AG04449 (cell line): ENCODE measurements around the gene KRTAP26-1.

Source experiments
- CTCF ChIA-PET: fragments of 350-600 bp; formaldehyde crosslinking; extraction: SDS; loops from one replicate; lab custom pipeline; 2021; ENCODE audit warnings: antibody characterized with exemption; lab: Yijun Ruan, JAX
- POLR2A ChIA-PET: fragments of 400-600, 350-600 bp; formaldehyde crosslinking; extraction: SDS; loops from one replicate; lab custom pipeline; 2020; ENCODE audit warnings: antibody characterized with exemption, inconsistent platforms; lab: Yijun Ruan, JAX
- DNase-seq: peaks from one replicate; pipeline ENCODE4 v3.0.0-alpha.2; 2010; ENCODE audit warnings: low read depth, low spot score
- H3K4me3 ChIP-seq: 2 replicates; pipeline ENCODE4 v1.5.1; 2011; ENCODE audit warnings: low read depth, mild to moderate bottlenecking, control low read depth, low read length
- CTCF ChIP-seq: IDR thresholded peaks from one replicate; pipeline ENCODE4 v1.5.1; 2011; ENCODE audit warnings: mild to moderate bottlenecking, moderate library complexity, low read length, control low read depth, inconsistent platforms; ENCODE audit not compliant: insufficient read depth; ENCODE audit errors: missing control alignments

Gene KRTAP26-1

GRCh38 chr21:30305136-30305535 is 15.0 kb downstream of the KRTAP26-1 start:
- CTCF ChIA-PET = no interaction called here

GRCh38 chr21:30289215-30289614 is 30.9 kb downstream of the KRTAP26-1 start, which contains the start of gene KRTAP25-1:
Gene KRTAP25-1, minus strand, starts transcription at chr21:30289514. Its CDS starts 24 bp downstream, at chr21:30289490.
- H3K4me3 ChIP-seq = no peak within 1 kb of the TSS
- ChIA-PET CTCF (no interaction called here), POLR2A (no interaction called here)
- TF ChIP-seq CTCF = no peak
- no peak for DNase-seq

More at GRCh38 chr21:30305136-30305535, 15.0 kb downstream of the KRTAP26-1 start:
- H3K4me3 ChIP-seq = no peak overlapping the region
- TF ChIP-seq CTCF = no peak
- POLR2A ChIA-PET = no interaction called here
- no peak for DNase-seq

GRCh38 chr21:30282850-30283249 is 37.3 kb downstream of the KRTAP26-1 start, which contains the start of gene KRTAP24-1:
Gene KRTAP24-1, minus strand, starts transcription at chr21:30282950. Its CDS starts 18 bp downstream, at chr21:30282932.
- H3K4me3 ChIP-seq = no peak within 1 kb of the TSS
- ChIA-PET CTCF (no interaction called here), POLR2A (interaction anchor here (0.6 kb wide), 1 partner anchor 11 kb away, joined by 3 read pairs; no protein-coding TSS in a partner anchor)
- DNase-seq = no peak
- no peak for TF ChIP-seq CTCF

DNA sequence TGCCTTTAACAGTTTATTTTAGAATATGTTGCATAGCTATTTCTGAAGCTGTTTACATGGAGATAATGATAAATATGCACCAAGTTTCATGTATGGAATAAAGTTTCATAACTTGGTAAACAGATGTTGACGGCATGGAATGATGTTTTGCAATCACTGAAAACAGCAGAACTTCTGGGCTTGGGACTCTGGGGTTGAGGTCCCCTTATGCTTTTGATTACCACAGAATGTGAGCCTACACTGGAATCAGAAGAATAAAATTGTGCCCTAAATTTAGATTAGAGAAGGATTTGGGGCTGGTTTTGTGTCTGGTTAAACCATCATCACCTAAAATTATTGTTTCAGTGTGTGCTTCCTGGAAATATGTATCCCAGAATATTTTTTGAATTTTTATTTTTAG is 48.5 kb downstream of the KRTAP26-1 start:
- ChIA-PET POLR2A (interaction anchor here (0.6 kb wide), 1 partner anchor 11 kb away, joined by 3 read pairs; no protein-coding TSS in a partner anchor), CTCF (no interaction called here)
- TF ChIP-seq CTCF = no peak
- no peak overlapping the region for H3K4me3 ChIP-seq
- DNase-seq = no peak

DNA sequence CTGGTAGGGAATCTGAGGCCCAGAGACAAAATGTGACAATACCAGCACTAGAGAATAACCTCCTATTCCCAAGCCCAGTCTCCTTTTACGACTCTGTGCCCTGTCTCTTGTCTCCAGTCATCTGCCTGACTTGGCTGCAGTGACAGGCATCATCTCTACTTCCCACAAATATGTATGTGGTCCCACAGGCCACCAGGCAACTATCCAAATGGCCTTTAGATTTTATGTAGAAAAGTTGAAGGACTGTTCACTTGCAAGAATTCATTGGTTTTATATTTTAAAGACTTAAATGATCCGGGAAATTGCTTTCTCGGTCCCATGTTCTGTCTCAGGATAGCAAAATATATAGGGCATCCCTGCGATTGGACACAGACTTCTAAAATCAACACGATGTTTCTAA is 49.0 kb downstream of the KRTAP26-1 start:
- ChIA-PET POLR2A (no interaction called here), CTCF (no interaction called here)
- TF ChIP-seq CTCF = no peak

DNA sequence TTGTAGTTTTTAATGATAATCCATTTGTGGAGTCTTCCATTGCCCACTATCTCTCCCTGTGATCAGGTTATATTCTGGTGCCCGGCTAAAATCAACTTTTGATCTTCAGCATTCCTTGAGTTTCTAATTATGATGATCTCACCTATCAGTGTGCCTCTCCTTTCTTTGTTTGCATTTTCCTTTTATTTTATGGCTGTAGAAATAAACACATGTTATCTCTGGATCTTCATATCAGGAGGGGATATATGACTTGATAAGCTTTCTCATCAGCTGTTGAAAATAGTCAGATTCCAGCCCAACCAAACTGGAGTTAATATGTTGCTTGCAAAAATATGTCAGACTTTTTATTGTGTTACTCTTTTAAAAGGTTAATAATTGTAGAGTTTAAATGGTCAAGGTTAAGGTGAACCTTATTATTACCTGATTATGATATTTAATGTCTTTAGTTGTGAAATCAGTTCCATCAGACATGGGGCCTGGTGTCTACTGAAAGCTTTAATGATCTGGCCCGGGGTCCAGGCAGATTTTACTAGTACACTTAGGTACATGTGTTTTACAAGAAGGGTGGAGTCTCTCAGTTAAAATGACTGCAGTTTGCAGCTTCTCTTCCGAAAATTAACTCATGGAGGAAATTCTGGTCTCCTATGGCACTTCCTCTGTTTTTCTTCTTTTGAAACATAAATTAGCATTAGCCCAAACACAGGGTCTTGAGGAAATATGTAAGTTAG is 50.1 kb downstream of the KRTAP26-1 start:
- no peak overlapping the region for H3K4me3 ChIP-seq
- CTCF ChIA-PET = no interaction called here
- POLR2A ChIA-PET = no interaction called here
- DNase-seq = no peak
- no peak for TF ChIP-seq CTCF

More for the DNA sequence above, 49.0 kb downstream of the KRTAP26-1 start:
- no peak overlapping the region for H3K4me3 ChIP-seq
- no peak for DNase-seq
